Eye (tissue), 1 donor: ENCODE results near the gene DOCK8.
"Not testable (repeated sequence)": the region's sequence is repeated elsewhere in the genome, so short reads cannot be mapped to it uniquely, and the experiment has no call there.

ENCODE experiments used
- DNase-seq: peaks from one replicate; pipeline ENCODE4 v3.0.0-alpha.2; 2015

Gene DOCK8

DNA sequence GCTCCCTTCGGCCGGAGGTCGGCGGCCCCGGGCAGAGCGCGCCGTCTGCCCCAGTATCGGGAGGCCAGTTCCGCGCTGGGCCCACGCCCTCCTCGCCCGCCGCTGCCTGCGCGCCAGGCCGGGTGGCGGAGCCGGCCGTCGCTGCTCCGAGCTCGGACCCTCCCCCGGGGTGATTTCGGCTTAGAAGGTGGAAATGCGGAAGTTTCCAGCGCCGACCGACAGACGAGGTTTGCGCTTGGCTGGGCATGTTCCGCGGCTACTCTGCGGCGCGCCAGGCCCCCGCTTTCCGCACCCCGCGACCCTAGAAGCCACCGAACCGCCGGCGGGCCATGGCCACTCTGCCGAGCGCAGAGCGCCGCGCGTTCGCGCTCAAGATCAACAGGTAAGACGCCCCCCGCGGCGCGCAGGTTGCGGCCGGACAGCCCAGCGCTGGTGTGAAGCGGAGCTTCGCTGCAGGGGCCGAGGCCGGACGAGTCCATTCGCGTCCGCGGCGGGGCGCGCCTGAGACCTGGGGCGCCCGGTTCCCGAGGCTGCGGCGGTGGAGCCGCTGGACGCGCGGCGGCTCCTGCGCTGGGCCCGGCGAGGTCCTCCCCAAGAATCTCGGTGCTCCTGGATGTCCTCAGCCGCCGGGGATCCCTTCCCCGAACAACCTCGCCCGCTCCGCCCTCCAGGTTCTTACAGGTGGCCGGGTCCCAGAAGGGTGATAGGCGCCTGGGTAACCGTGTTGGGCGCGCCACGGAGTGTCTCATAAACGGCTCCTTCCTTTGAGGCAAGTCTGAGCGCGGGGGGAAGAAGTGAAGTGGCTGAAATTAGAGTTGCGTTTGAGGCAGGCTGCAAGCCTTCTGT is at the start of gene DOCK8:
TSS of gene DOCK8 (plus strand) at position 218 of the 846 bp plus-strand sequence. CDS start at position 330, 112 bp downstream.
- DNase-seq = peak; percentile 74

DNA sequence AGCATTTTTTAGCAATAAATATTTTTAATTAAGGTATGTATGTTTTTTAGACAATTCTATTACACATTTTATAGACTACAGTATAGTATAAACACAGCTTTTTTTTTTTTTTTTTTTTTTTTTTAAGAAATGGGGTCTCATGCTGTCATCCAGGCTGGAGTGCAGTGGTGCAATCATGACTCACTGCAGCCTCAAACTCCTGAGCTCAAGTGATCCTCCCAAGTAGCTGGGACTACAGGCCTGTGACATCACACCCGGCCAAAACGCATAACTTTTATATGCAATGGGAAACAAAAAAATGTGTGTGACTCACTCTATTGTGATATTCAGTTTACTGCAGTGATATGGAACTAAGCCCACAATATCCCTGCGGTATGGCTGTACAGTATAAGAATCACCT is 44.9 kb upstream of the DOCK8 start:
- not testable (repeated sequence) for DNase-seq

DNA sequence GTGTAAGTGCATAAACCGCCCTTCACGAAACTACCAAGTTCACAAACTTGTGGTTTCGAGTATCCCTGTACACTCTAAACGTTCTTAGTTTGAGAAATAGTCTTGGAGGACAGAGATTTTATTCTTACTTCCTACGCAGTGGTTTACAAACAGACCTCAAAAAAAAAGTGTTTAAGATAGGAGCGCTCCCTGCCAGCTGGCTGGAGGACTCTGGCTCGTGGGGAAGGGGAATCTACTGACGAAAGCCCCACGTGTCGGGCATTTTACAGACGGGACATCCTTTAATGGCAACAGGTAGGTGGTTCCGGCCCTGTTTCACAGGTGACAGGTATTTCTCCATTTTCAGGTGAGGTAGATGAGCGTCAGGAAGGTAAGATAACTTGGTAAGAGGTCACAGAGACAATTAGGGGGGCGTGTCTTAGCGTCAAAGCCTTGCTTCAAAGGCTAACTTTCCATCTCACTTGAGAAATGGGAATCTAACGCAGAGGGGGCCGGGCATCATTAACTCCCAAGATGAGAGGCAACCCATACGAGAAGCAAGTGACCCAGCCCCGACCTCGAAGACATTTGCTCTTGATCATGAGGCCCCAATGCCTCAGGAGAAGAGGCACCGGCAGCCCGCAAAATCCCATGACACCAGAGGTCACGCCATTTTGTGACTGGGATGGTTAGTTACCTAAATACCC is 36.4 kb upstream of the DOCK8 start:
- DNase-seq = peak; percentile 26

DNA sequence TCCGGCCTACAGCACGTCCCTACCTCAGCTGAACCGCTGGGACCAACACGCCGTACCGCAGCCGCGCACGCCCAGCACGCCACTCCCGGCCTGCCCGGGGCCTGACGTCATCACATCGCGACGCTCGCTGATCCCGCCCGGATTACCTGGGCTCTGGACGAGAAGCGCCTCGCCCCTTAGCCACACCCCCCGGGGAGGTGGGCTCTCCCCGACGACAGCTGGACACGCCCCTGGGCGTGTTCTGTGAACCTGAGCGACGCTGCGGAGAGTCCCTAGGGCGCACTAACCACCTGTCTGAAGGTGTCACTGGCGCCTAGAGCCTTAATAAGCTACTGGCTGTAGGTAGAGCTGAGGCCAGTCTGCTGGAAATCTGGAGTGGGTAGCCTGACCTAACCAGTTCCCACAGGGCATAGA is 35.7 kb upstream of the DOCK8 start, which contains the start of gene ZNG1A:
TSS of gene ZNG1A (minus strand) at position 87 of the 414 bp plus-strand sequence. CDS start 87 bp downstream, outside the sequence.
- DNase-seq = peak; percentile 81

DNA sequence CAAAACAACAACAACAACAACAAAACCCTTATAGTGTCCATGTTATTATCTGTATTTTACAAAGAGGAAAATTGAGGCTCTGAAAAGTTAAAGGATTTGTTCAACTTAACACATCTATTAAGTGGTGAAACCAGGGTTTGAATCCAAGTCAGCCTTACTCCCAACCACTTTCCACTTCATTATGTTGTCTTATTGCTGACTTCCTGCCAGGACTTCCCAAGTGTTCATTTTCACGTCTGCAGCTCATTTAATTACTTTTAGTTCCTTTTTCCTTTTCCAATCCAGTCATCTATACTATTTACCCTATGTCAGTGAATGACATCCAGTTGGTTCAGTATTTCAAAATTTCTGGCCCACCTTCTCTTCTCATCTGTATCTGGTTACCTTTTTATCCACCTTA is 15.1 kb upstream of the DOCK8 start:
- not testable (repeated sequence) for DNase-seq

DNA sequence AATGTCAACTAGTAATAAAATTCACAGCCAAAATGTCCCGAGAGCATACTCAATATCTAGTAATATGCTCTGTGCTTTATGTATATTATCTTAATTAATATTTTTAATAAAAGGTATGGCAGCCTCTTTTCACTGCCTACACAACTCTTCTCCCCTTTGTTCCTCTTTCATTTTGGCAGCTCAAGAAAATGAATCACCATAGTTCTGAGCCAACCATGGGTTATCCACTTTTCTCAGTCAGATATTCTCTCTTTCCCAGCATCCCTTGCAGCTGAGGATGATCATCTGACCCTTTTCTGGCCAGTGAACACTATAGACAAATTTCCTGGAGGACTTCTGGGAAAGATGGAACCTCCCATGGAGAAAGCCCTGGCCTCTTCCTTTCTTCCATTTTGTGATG is 8.2 kb upstream of the DOCK8 start:
- DNase-seq = no peak

DNA sequence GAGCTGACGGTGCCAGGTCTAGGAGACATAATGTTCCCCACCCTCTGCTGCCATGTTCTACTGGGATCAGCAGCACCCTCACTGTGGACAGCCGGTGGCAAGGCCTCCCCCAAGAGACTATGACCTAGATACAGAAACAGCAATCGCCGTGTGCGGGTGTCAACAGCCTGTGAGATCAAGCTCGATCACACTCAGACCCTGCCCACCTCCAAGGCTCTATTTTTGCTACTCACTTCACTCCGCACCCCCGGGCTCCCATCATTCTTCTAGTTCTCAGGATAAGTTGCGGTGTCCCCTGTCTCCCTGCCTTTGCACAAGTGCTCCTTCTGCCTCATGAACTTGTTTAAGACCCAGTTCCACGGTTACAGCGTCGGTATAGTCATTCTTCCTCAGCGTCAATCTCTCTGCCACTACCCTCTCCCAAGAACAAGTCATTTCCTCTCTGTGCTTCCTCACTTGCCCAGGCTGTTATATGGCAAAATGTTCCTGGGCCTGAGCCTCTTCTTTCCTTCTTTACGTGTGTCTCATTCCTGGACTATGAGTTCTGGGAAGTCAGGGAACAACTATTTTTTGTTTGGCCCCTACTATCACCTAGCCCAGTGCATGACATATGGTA is 5.4 kb upstream of the DOCK8 start:
- no peak for DNase-seq

DNA sequence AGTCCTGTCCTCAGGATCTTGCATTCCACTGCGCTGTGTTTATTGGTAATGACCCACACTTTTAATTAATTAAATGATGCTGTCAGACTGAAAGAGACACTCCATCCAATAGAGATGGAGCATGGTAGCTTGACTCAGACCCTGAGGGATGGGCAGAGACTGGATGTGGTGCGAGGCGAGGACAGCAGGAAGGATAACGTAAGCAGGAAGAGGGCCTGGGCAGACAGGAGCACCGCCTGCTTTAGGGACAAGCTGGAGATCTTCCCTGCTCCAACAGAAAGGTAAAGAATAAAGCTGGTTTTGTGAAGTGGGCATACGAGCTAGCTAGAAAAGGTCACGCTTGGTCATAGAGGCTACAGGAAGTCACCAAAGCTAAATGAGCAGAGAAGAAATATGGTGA is 3.6 kb upstream of the DOCK8 start:
- no peak for DNase-seq

DNA sequence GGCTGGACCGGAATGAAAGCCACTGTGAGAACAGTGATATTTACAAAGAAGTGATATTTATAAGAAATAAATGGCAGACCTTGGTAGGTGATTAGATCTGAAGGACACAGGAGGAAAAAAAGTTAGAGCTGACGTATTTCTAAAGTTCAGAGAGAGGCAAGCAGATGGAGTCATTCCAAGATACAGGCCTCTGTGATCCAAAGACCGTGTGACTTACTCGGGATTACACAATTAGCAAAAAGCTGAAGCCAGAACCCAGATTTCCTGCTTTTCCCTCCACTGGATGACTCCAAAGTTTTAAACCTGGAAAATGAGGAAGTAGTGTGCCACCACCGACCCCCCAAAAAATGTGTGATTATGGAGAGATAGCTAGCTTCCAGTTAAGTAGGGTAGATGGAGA is 3.1 kb upstream of the DOCK8 start:
- DNase-seq = no peak

DNA sequence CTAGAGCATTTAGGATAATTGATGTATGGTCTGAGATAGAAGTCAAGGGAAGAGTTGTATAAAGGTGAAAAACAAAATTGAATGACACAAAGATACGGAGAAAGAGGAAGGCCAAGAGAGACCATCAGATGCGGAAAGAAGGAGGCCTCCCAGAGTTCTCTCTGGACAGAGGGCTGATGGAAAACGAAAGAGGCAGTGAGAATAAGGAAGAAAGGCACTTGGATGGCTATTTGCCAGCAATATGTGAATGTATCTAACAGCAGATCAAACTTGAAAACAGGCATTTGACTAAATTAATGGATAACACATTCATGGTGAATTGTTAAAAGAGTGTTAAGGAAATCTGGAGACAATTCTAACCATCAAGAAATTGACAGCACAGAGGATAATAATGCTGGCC is 2.4 kb upstream of the DOCK8 start:
- no peak for DNase-seq

DNA sequence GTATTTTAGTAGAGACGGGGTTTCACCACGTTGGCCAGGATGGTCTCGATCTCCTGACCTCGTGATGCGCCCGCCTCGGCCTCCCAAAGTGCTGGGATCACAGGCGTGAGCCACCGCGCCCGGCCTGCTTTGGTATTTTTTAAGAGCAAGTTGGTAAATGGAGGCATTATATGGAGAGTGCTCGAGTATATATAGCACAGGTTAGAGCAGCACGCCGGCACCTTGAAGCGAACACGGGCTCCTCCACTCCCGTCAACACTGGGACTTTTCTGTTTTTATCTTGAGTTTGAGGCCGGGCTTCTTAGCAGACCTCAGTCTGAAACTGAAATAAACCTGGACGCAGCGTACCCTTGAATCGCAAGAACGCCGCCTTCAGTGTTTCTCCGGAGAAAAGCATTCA is 764 bp upstream of the DOCK8 start:
- not testable (repeated sequence) for DNase-seq

DNA sequence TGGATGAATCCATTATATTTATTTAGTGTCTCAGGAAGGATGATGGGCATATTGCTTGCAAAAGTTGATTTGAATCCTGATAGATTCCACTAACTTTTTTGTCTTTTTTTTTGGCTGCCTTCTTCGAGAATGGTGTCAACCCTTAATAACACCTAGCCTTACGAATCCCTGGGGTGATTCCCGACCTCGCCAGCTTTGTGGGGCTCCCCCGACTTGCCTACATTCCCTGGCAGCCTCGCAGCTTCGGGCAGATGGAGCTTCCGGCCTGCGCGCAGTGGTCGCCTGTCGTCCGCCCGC is 366 bp upstream of the DOCK8 start:
- no peak for DNase-seq

DNA sequence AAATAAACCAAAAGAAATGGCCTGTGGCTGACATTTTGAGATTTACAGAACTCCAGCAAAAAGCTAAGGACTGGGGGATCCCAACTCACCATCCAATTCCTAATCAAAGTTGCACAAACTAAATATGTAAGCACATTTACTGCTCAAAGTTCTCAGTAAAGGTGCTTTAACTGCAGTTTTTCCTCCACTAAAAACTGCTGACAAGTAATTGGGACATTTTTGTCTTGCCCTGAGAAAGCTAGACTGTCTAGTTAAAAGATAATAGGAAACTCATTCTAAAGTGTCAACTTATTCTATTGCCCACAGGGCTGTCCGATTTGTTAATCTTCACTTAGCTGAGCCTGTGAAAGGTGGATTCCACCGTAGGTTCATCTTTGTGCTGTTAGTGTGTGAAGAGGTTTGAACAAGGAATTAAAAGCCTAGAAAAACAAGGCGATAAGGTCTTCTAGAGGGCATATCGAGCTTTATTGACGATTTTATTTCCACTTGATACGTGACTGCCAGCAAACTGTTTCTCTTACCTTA is 1.0 kb downstream of the DOCK8 start:
- DNase-seq = peak; percentile 8

DNA sequence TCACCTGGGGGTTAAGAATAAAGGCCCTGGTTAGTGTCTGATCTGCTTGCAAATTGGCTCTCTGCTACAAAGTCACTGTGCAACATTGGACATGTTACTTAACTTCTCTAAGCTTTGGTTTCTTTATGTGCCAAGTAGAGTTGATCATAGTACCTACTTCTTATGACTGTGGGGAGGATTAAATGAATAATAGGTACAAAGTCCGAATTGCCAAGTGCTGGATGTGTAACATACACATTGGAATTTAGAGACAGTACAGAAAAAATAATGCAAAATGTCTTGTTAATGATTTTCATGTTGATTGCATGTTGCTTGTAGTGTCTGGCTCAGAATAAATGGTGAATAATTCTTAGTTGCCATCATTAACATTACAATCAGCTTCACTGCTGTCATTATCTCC is 2.2 kb downstream of the DOCK8 start:
- no peak for DNase-seq

DNA sequence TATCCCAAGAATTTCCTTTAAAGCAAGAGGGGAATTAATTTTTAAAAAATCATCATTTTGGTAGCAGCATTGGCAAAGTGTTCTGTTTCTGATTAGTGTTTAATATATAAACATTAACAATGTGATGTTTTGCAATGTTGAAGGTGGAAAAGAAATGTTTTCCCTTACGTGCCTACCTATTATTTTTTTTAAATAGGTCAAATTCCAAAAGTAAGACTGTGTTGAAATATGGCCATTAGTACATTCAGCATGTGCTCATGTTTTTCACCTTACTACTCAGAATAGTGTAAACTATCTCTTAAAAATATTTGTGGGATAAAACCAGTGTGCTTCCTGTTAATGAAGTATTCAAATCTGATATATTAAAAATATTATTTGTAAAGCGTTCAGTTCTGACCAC is 3.3 kb downstream of the DOCK8 start:
- DNase-seq = no peak

DNA sequence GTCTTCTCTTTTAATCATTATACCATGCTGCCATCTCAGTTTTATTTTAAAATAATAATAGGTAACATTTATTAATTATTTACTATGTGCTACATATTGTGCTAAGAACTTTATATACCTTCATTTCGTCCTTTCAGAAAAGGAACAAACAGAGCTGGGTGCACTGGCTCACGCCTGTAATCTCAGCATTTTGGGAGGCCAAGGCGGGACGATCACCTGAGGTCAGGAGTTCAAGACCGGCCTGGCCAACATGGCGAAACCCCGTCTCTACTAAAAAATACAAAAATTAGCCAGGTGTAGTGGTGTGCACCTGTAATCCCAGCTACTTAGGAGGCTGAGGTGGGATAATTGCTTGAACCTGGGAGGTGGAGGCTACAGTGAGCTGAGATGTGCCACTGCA is 4.4 kb downstream of the DOCK8 start:
- not testable (repeated sequence) for DNase-seq

DNA sequence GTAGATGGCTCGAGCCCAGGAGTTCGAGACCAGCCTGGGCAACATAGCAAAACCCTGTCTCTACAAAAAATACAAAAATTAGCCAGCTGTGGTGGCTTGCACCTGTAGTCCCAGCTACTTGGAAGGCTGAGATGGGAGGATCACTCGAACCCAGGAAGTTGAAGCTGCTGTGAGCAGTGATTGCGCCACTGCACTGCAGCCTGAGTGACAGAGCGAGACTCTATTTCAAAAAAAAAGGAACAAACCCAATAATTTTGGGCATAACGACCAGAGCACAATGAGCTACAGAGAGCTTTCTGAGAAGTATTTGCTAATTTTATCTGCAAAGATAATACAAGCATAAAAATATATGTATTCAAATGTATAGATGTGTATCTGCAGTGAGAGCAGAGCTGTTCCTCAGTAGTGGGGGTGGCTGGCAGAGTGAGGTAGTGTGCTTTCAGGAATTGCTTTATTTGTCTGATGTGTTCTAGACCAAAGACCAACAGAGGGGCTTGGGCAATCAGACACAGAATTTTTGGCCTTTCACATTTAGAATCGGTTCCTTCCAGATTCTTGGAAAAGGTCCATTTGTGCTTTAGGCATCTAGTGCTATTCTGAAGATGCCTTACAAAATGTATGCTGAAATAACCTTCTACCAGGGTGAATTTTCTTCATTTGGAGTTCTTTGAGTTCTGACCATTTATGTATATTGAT is 5.2 kb downstream of the DOCK8 start:
- no peak for DNase-seq

DNA sequence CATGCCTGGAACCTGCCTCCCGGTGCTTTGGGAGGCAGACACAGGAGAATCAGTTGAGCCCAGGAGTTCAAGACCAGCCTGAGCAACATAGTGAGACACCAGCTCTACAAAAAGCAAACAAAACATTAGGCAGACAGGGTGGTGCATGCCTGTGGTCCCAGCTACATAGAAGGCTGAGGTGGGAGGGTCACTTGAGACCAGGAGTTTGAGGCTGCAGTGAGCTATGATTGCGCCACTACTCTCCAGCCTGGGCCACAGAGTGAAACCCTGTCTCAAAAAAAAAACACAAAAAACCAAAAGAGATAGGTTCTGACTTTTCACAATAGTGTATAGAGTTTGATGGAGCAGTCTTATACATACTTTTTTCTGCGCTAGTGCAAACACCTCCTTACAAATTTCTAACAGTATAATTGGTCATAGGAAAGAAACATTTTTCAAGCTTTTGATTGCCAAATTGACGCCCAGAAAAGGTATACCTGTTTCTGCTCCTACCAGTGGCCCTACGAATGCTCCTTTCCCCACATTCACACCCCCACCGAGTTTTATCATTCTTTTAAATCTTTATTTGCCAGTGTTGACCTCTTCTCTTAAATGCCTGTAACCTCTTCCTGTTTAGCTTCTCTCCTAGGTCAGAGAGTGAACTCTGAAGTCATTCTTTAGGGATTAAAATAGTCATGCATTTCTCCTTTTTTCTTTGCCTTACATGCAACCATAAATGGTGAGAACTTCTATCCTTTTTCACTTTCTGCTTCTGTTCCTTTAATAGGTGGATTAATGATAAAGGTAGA is 7.5 kb downstream of the DOCK8 start:
- no peak for DNase-seq

DNA sequence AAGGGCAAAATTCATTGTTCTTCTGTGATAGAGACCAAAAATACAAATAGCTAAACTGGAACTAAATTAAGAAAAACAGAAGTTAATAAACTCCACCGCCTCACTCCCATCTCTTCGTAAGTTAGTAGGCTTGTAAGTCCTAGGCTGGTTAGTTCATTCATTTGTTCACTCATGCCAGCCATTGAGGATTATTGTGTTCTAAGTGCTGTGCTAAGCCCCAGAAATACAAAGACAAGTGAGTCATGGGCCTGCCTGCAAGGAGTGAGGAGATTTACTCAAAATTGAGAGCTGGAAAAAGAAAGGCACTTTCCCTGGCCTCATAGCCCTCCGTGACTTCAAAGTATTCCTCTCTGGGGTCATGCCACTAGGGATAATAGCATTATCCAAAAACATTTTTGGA is 8.5 kb downstream of the DOCK8 start:
- DNase-seq = no peak

DNA sequence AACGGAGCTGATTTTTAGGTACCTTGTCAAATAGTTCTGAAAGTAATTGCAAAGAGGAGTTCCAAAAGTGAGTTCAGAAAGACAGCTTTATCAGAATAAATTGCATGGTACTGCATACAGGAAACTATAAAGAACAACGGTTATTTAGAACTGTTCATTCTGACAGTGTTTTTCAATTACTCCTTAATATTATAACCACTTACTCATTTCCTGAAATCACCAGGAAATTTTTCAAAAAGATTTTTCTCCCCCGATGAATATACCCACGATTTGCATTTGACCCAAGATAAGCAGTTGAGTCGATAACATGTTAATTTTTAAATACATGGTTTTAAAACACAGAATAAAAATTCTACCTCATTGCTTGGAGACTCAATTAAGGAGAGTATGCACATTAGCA is 9.4 kb downstream of the DOCK8 start:
- DNase-seq = no peak

DNA sequence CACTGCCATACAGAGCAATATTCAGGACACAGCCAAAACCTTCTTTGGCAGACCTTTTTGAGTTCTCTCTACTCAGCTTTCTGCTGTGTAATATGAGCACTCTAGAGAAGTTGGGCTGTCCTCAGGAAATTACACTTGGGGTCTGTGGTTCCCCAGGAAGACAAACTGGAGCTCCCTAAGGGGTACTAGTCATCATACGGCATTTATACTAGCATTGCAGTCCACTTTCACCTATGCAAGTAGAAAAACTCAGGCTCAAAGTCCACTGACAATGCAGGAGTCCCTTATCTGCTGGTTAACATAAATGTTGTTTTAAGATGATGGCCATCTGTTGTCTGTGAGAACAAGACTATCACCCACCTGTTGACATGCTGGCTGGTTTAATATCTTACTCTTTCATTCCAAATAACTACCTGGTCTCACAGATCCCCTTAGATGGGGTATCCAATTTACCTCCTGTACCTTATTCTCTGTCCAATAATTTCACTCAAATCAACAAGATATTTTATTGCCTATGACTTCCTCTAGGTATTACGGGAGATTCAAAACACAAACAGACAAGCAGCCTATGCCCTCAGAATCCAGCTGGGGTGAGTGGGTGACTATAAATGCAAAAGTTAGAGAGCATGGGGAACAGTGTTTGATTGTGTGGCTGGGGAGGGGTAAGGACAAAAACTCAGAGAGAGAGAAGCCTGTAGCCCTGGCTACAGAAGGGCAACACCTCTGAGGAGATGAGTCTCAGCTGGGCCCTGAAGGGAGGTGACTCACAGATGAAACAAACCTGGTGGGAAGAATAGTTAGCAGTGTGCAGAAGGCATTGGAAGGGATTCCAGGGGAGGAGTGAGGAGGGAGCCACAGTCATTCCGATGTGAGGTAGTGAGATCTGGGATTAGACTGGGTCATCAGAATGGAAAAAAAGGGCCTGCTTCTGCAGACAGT is 10.2 kb downstream of the DOCK8 start:
- DNase-seq = no peak
